Measurements from ENCODE around the gene SPZ1.

DNA sequence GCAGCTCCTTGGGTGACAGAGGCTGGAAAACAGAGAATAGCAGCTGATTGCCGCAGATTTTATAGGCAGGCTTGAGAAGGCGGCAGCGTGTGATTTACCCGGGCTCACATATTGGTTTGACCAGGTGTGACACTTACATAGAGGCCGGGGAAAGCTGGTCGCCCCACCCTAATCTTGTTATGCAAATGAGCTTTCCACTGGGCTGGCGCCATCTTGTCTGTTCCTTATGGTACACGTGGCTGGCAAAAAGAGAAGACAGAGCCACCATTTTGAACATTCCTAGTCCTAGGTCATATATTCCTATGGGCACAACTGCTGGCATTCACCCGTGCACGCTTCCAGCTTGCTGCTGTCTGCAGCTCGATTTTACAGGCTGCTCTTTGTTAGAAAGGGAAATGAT lies 11.3 kb upstream of the SPZ1 start:
- TF ChIP-seq POLR2A (IDR thresholded peaks at IDR 0.05), result no peak
- TF ChIP-seq, protein P1, sequence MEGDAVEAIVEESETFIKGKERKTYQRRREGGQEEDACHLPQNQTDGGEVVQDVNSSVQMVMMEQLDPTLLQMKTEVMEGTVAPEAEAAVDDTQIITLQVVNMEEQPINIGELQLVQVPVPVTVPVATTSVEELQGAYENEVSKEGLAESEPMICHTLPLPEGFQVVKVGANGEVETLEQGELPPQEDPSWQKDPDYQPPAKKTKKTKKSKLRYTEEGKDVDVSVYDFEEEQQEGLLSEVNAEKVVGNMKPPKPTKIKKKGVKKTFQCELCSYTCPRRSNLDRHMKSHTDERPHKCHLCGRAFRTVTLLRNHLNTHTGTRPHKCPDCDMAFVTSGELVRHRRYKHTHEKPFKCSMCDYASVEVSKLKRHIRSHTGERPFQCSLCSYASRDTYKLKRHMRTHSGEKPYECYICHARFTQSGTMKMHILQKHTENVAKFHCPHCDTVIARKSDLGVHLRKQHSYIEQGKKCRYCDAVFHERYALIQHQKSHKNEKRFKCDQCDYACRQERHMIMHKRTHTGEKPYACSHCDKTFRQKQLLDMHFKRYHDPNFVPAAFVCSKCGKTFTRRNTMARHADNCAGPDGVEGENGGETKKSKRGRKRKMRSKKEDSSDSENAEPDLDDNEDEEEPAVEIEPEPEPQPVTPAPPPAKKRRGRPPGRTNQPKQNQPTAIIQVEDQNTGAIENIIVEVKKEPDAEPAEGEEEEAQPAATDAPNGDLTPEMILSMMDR (IDR thresholded peaks at IDR 0.05 in 4 of 5, conservative IDR thresholded peaks at IDR 0.05 in 1 of 5), result no peak

Measured in gastrocnemius medialis (tissue), 4 donors.